ENCODE results near the gene DLX6. TPM values are rescaled to one million over a fixed set of nuclear protein-coding genes. Genes with fewer than 3 reads are reported as not detected.

The DLX6 gene
- total RNA-seq (ENCODE audit: low replicate concordance): 3.5 and 25.5 TPM in 2 replicates
- long read RNA-seq, partial matches to known transcripts: 0 of 3 reads
- long read RNA-seq, other reads (novel, unspliced or antisense): 3 of 3 reads

- H3K27ac Mint-ChIP-seq: peak within 1 kb of the TSS; percentile 81
- DNase-seq (ENCODE audit: extremely low spot score, unreplicated experiment): peak; percentile 91
- peak within 1 kb of the TSS; percentile 95 for H3K4me3 Mint-ChIP-seq
- no peaks in the 10 kb centered on the region for H3K9me3 Mint-ChIP-seq
- H3K27me3 Mint-ChIP-seq: peaks cover 91% of the 10 kb centered on the region
- TF ChIP-seq CTCF (conservative IDR thresholded peaks at IDR 0.05): peak; percentile 34
- peaks cover 17% of the 10 kb centered on the region for H3K4me1 Mint-ChIP-seq (ENCODE audit: unreplicated experiment)
- H3K36me3 Mint-ChIP-seq: peaks cover 19% of the 10 kb centered on the region
Observed at GRCh38 chr7:97005183-97006054, at the start of gene DLX6. Gene DLX6 (plus strand): TSS chr7:97005553. CDS start chr7:97005978, 425 bp downstream.

- peaks cover 15% of the 10 kb centered on the region for H3K27me3 Mint-ChIP-seq
- DNase-seq (ENCODE audit: extremely low spot score, unreplicated experiment): no peak
- H3K36me3 Mint-ChIP-seq: no peaks in the 10 kb centered on the region
- TF ChIP-seq CTCF (conservative IDR thresholded peaks at IDR 0.05): no peak
- no peak overlapping the region for H3K27ac Mint-ChIP-seq
- no peaks in the 10 kb centered on the region for H3K4me1 Mint-ChIP-seq (ENCODE audit: unreplicated experiment)
- H3K9me3 Mint-ChIP-seq: peaks cover 5% of the 10 kb centered on the region
- H3K4me3 Mint-ChIP-seq: no peak overlapping the region
Observed at GRCh38 chr7:96959135-96959534, 46.2 kb upstream of the DLX6 start.

- peaks cover 5% of the 10 kb centered on the region for H3K9me3 Mint-ChIP-seq
Observed at GRCh38 chr7:96962221-96962885, 43.0 kb upstream of the DLX6 start.

GRCh38 chr7:96968981-96969380, 36.4 kb upstream of the DLX6 start:
- no peak for TF ChIP-seq CTCF (conservative IDR thresholded peaks at IDR 0.05)
- Mint-ChIP-seq H3K9me3 (no peaks in the 10 kb centered on the region), H3K27ac (no peak overlapping the region), H3K27me3 (peaks cover 13% of the 10 kb centered on the region), H3K36me3 (peaks cover 3% of the 10 kb centered on the region), H3K4me3 (no peak overlapping the region), H3K4me1 (ENCODE audit: unreplicated experiment) (no peaks in the 10 kb centered on the region)
- no peak for DNase-seq (ENCODE audit: extremely low spot score, unreplicated experiment)

More at GRCh38 chr7:96962221-96962885, 43.0 kb upstream of the DLX6 start:
- Mint-ChIP-seq H3K4me3 (no peak overlapping the region), H3K4me1 (ENCODE audit: unreplicated experiment) (no peaks in the 10 kb centered on the region), H3K27ac (no peak overlapping the region), H3K27me3 (peaks cover 22% of the 10 kb centered on the region), H3K36me3 (no peaks in the 10 kb centered on the region)
- no peak for TF ChIP-seq CTCF (conservative IDR thresholded peaks at IDR 0.05)
- no peak for DNase-seq (ENCODE audit: extremely low spot score, unreplicated experiment)

GRCh38 chr7:96970739-96971138, 34.6 kb upstream of the DLX6 start:
- H3K27me3 Mint-ChIP-seq: peaks cover 12% of the 10 kb centered on the region
- no peak for TF ChIP-seq CTCF (conservative IDR thresholded peaks at IDR 0.05)
- no peak for DNase-seq (ENCODE audit: extremely low spot score, unreplicated experiment)
- no peaks in the 10 kb centered on the region for H3K4me1 Mint-ChIP-seq (ENCODE audit: unreplicated experiment)
- H3K27ac Mint-ChIP-seq: no peak overlapping the region
- H3K9me3 Mint-ChIP-seq: no peaks in the 10 kb centered on the region
- H3K4me3 Mint-ChIP-seq: no peak overlapping the region
- peaks cover 3% of the 10 kb centered on the region for H3K36me3 Mint-ChIP-seq
